ENCODE measurements around the gene LAMTOR2. TPM values are rescaled to one million over a fixed set of nuclear protein-coding genes. Genes with fewer than 3 reads are reported as not detected.

Gene LAMTOR2
- total and polyA plus RNA-seq, 2 of the 4 experiments (the other 2 are of a cell fraction) = 50.0 to 89.0 TPM

- Histone ChIP-seq H2AK9ac (replicated peaks; ENCODE audit: low read depth, low read length, poor library complexity) (no peak overlapping the region), H4K8ac (ENCODE audit: low read depth in 2 of 2, low read length in 2 of 2) (no peak overlapping the region), H4K5ac (ENCODE audit: low read depth, low read length) (no peak overlapping the region), H2AK5ac (ENCODE audit: low read depth, low read length) (no peak overlapping the region), H3K9ac (ENCODE audit: low read depth, low read length) (no peak overlapping the region), H4K91ac (ENCODE audit: insufficient read depth, low read depth, low read length) (no peak overlapping the region), H2BK5ac (ENCODE audit: low read depth, low read length, poor library complexity, severe bottlenecking) (no peak overlapping the region), H3K4me1 (ENCODE audit: control insufficient read depth, insufficient read depth, low read length) (peaks cover 22% of the 10 kb centered on the region), H2BK120ac (ENCODE audit: low read depth, low read length) (no peak overlapping the region), H3K9me1 (ENCODE audit: insufficient read depth, low read length) (peaks cover 16% of the 10 kb centered on the region), H3K36me3 (ENCODE audit: control insufficient read depth, insufficient read depth, low read length) (peaks cover 35% of the 10 kb centered on the region), H2BK20ac (ENCODE audit: low read depth, low read length) (no peak overlapping the region), H3K4me3 (ENCODE audit: insufficient read depth, low read depth, low read length) (no peak overlapping the region), H3K18ac (ENCODE audit: low read depth, low read length) (no peak overlapping the region), H2AFZ (replicated peaks; ENCODE audit: low read length, poor library complexity) (no peak overlapping the region), H4K20me1 (ENCODE audit: insufficient read depth, low read length) (peaks cover 35% of the 10 kb centered on the region), H3K56ac (ENCODE audit: extremely low read depth, insufficient read depth, low read length) (no peak overlapping the region), H3K79me1 (ENCODE audit: low read depth in 1 of 2, low read length in 2 of 2) (peaks cover 20 to 47% of the 10 kb centered on the region in 2 experiments; a peak in 3 of 4 replicates), H3K4me2 (ENCODE audit: low read depth, low read length) (peak overlapping the region; percentile 66; the same call in 1 of the 2 replicates), H3K4ac (ENCODE audit: low read depth, low read length) (no peak overlapping the region), H3K27ac (ENCODE audit: insufficient read depth, low read length) (no peak overlapping the region; the same call in 1 of the 2 replicates), H2BK15ac (ENCODE audit: low read depth, low read length) (no peak overlapping the region), H3K14ac (replicated peaks; ENCODE audit: low read depth, low read length) (no peak overlapping the region), H3K23ac (ENCODE audit: low read depth, low read length) (peak overlapping the region; percentile 27; the same call in 1 of the 2 replicates), H3K27me3 (ENCODE audit: control insufficient read depth, insufficient read depth, low read length) (no peaks in the 10 kb centered on the region), H3K9me3 (ENCODE audit: control insufficient read depth, insufficient read depth, low read length) (no peaks in the 10 kb centered on the region)
- ChIA-PET POLR2A (ENCODE audit: unreplicated experiment) (no interaction called here), CTCF (no interaction called here)
- TF ChIP-seq SMC3 (IDR thresholded peaks at IDR 0.05; ENCODE audit: low read depth, low read length) = no peak
- TF ChIP-seq POLR2A (IDR thresholded peaks at IDR 0.05; ENCODE audit: low read depth, low read length) = no peak
- TF ChIP-seq CEBPB (IDR thresholded peaks at IDR 0.05; ENCODE audit: low read depth, low read length) = peak; percentile 76
- DNase-seq = no peak
- in situ Hi-C loops (cut with MboI; ENCODE audit: low sequenced_read_pairs) = no loop called here
- BruUV-seq (replicated peaks) = TSS peak; percentile 59
- dilution Hi-C loops (cut with HindIII; ENCODE audit: low sequenced_read_pairs, unreplicated experiment) = no loop called here
- peak; percentile 60 for ATAC-seq (ENCODE audit: low read depth)
- intact Hi-C loops (cut with micrococcal nuclease) = no loop called here
- WGBS, 2 experiments (ENCODE audit: extremely low coverage in 2 of 2, insufficient read length in 1 of 2) = no CpG with 5 or more reads among the region's 1 CpG
These were observed 18.6 kb downstream of the LAMTOR2 start for GRCh38 chr1:156073110-156073687.
